ENCODE data around the gene LRRC8A. TPM values are rescaled to one million over a fixed set of nuclear protein-coding genes. Genes with fewer than 3 reads are reported as not detected.
A peak's percentile ranks its signal among the peaks of the same experiment; 100 is the strongest.

The LRRC8A gene
- total RNA-seq, 1 donor = 38.0 TPM

DNA sequence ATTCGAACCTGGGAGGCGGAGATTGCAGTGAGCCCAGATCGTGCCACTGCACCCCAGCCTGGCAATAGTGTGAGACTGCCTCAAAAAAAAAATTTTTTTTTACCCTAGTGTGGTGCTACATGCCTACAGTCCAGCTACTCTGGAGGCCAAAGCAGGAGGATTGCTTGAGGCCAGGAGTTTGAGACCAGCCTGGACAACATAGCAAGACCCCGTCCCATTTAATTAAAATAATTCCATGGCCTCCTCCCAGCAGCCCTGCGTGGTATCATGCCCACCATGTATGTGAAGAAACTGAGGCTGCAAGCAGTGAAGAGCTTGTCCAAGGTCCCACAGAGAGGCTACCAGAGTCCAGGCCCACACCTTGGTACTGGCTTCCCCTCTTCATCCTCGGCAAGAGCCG is 19.4 kb downstream of the LRRC8A start:
- Histone ChIP-seq H2AFZ (ENCODE audit: low read length) (no peak overlapping the region), H3K4me3 (ENCODE audit: insufficient read depth, low read length) (no peak overlapping the region), H3K79me2 (ENCODE audit: insufficient read depth, low read length) (peaks cover 53% of the 10 kb centered on the region), H3K27ac (ENCODE audit: low read depth, low read length) (no peak overlapping the region), H3K27me3 (ENCODE audit: insufficient read depth, low read length) (no peaks in the 10 kb centered on the region), H3K4me1 (ENCODE audit: insufficient read depth, low read length) (peaks cover 6% of the 10 kb centered on the region), H3K36me3 (ENCODE audit: insufficient read depth, low read length) (peaks cover 26% of the 10 kb centered on the region), H3K4me2 (ENCODE audit: insufficient read depth, low read length) (no peak overlapping the region), H4K20me1 (ENCODE audit: insufficient read depth, low read length) (peaks cover 4% of the 10 kb centered on the region), H3K9me3 (ENCODE audit: low read depth, low read length) (no peaks in the 10 kb centered on the region)
- DNase-seq (ENCODE audit: insufficient read length, low spot score, missing footprints) = no peak
- TF ChIP-seq, protein P1, sequence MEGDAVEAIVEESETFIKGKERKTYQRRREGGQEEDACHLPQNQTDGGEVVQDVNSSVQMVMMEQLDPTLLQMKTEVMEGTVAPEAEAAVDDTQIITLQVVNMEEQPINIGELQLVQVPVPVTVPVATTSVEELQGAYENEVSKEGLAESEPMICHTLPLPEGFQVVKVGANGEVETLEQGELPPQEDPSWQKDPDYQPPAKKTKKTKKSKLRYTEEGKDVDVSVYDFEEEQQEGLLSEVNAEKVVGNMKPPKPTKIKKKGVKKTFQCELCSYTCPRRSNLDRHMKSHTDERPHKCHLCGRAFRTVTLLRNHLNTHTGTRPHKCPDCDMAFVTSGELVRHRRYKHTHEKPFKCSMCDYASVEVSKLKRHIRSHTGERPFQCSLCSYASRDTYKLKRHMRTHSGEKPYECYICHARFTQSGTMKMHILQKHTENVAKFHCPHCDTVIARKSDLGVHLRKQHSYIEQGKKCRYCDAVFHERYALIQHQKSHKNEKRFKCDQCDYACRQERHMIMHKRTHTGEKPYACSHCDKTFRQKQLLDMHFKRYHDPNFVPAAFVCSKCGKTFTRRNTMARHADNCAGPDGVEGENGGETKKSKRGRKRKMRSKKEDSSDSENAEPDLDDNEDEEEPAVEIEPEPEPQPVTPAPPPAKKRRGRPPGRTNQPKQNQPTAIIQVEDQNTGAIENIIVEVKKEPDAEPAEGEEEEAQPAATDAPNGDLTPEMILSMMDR (IDR thresholded peaks at IDR 0.05; ENCODE audit: extremely low read depth, low read depth, low read length) = no peak

DNA sequence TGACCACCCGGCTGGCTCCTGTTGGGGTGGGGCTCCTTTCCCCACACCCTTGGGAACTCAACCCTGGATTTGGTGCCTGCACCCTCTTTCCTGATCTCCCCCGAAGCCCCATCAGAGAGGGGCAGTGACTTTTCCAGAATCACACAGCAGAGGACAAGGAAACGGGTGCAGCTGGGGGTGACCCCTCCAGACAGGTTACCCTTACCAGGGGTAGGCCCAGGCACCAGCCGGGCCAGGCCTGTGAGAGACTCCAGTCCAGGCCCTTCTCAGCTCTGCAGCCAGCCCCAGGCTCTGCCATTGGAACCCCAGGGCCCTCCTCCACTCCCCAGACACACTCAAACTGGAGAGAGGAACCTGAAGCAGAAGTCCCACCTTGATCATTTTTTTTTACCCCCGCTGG is 19.9 kb downstream of the LRRC8A start:
- Histone ChIP-seq H2AFZ (ENCODE audit: low read length) (no peak overlapping the region), H3K9me3 (ENCODE audit: low read depth, low read length) (no peaks in the 10 kb centered on the region), H3K36me3 (ENCODE audit: insufficient read depth, low read length) (peaks cover 24% of the 10 kb centered on the region), H3K27me3 (ENCODE audit: insufficient read depth, low read length) (no peaks in the 10 kb centered on the region), H3K79me2 (ENCODE audit: insufficient read depth, low read length) (peaks cover 51% of the 10 kb centered on the region), H3K4me2 (ENCODE audit: insufficient read depth, low read length) (no peak overlapping the region), H4K20me1 (ENCODE audit: insufficient read depth, low read length) (peaks cover 3% of the 10 kb centered on the region), H3K27ac (ENCODE audit: low read depth, low read length) (no peak overlapping the region), H3K4me3 (ENCODE audit: insufficient read depth, low read length) (no peak overlapping the region), H3K4me1 (ENCODE audit: insufficient read depth, low read length) (peaks cover 6% of the 10 kb centered on the region)
- TF ChIP-seq, protein P1 (IDR thresholded peaks at IDR 0.05; ENCODE audit: extremely low read depth, low read depth, low read length) = no peak
- DNase-seq (ENCODE audit: insufficient read length, low spot score, missing footprints) = peak; percentile 11

DNA sequence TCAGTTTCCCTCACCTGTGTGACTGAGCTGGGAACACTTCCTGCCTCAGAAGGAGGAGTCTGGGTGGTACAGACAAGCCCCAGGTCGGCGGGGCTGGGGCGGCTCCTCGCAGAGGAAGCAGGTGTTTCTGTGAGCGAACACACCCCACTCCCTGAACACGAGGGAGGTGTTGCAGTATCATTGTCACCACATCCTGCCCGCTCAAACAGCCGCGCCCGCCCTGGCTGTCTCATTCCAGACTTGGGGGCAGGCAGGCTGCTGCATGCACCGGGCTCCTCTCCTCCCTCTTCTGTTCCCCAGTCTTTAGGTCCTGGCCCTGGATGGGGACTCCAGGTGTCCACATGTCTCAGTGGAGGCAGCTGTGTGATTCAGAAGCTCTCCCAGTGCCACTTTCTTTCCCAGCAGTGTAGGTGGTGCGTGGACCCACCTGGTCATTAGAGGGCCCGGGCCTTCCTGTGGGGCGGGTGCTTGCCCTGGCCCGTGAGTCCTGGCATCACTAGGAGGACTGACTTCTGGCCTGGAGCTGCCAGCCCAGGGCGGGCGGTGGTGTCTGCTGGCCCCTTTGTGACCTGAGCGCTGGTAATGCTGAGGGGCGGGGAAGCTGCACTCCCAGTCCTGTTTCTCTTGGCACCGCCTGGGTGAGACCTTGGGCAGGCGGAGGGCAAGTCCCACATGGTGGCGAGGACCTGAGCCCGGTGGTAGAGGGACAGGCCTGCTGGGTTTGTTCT is 20.6 kb downstream of the LRRC8A start:
- no peak overlapping the region for H3K4me3 ChIP-seq (ENCODE audit: insufficient read depth, low read length)
- TF ChIP-seq, protein P1 (IDR thresholded peaks at IDR 0.05; ENCODE audit: extremely low read depth, low read depth, low read length) = no peak
- no peaks in the 10 kb centered on the region for H3K27me3 ChIP-seq (ENCODE audit: insufficient read depth, low read length)
- H2AFZ ChIP-seq (ENCODE audit: low read length) = no peak overlapping the region
- H3K27ac ChIP-seq (ENCODE audit: low read depth, low read length) = no peak overlapping the region
- peaks cover 24% of the 10 kb centered on the region for H3K36me3 ChIP-seq (ENCODE audit: insufficient read depth, low read length)
- H3K4me2 ChIP-seq (ENCODE audit: insufficient read depth, low read length) = no peak overlapping the region
- H3K9me3 ChIP-seq (ENCODE audit: low read depth, low read length) = no peaks in the 10 kb centered on the region
- peaks cover 3% of the 10 kb centered on the region for H4K20me1 ChIP-seq (ENCODE audit: insufficient read depth, low read length)
- peak; percentile 63 for DNase-seq (ENCODE audit: insufficient read length, low spot score, missing footprints)
- peaks cover 54% of the 10 kb centered on the region for H3K79me2 ChIP-seq (ENCODE audit: insufficient read depth, low read length)
- H3K4me1 ChIP-seq (ENCODE audit: insufficient read depth, low read length) = peaks cover 6% of the 10 kb centered on the region

DNA sequence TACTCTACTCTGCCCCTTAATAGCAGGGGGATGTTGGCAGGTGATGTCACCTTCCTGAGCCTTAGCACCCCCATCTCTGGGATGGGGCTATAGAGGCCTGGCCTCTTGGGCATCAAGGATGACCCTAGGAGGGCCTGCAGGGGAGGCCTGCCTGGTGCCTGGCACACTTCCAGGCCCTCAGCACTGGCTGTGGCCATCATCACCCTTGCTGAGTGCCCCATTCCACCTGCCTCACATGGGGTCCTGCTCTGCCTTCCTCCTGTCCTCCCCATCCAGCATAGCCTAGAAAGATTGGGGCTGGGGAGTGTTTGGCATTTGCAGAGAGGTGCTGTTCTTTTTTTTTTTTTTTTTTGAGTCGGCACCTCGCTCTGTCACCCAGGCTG is 21.1 kb downstream of the LRRC8A start:
- no peaks in the 10 kb centered on the region for H3K9me3 ChIP-seq (ENCODE audit: low read depth, low read length)
- TF ChIP-seq, protein P1 (IDR thresholded peaks at IDR 0.05; ENCODE audit: extremely low read depth, low read depth, low read length) = no peak

More for the DNA sequence above, 21.1 kb downstream of the LRRC8A start:
- Histone ChIP-seq H3K27ac (ENCODE audit: low read depth, low read length) (no peak overlapping the region), H3K27me3 (ENCODE audit: insufficient read depth, low read length) (no peaks in the 10 kb centered on the region), H3K4me2 (ENCODE audit: insufficient read depth, low read length) (no peak overlapping the region), H3K4me1 (ENCODE audit: insufficient read depth, low read length) (peaks cover 6% of the 10 kb centered on the region), H4K20me1 (ENCODE audit: insufficient read depth, low read length) (peaks cover 3% of the 10 kb centered on the region), H3K4me3 (ENCODE audit: insufficient read depth, low read length) (no peak overlapping the region), H3K79me2 (ENCODE audit: insufficient read depth, low read length) (peaks cover 58% of the 10 kb centered on the region), H2AFZ (ENCODE audit: low read length) (no peak overlapping the region), H3K36me3 (ENCODE audit: insufficient read depth, low read length) (peaks cover 30% of the 10 kb centered on the region)
- no peak for DNase-seq (ENCODE audit: insufficient read length, low spot score, missing footprints)

Measured in osteoblast (primary cell).